GM18499 (cell line): ENCODE data around the gene PCGF6.
"Not testable (repeated sequence)": the region's sequence is repeated elsewhere in the genome, so short reads cannot be mapped to it uniquely, and the experiment has no call there.

Experiments
- ATAC-seq: cut with Tn5 transposase; IDR thresholded peaks from one replicate; pipeline ENCODE4 v1.9.1; 2021; ENCODE audit warnings: moderate number of reproducible peaks; ENCODE audit not compliant: insufficient read depth, unreplicated experiment

The PCGF6 gene

GRCh38 chr10:103259989-103260388 is 91.0 kb downstream of the PCGF6 start:
- no peak for ATAC-seq

- ATAC-seq = not testable (repeated sequence)
These were observed 92.0 kb downstream of the PCGF6 start for GRCh38 chr10:103258928-103259327.

GRCh38 chr10:103257812-103258211 is 93.1 kb downstream of the PCGF6 start:
- no peak for ATAC-seq

GRCh38 chr10:103256613-103257012 is 94.3 kb downstream of the PCGF6 start:
- no peak for ATAC-seq

GRCh38 chr10:103254538-103255325 is 96.2 kb downstream of the PCGF6 start:
- ATAC-seq = no peak

- ATAC-seq = no peak
These were observed 96.8 kb downstream of the PCGF6 start for GRCh38 chr10:103254113-103254512.
